Stromal cell of bone marrow (primary cell): ENCODE results near the gene CTSE.
"Not testable (repeated sequence)": the region's sequence is repeated elsewhere in the genome, so short reads cannot be mapped to it uniquely, and the experiment has no call there.

Experiments
- DNase-seq: peaks from one replicate; pipeline ENCODE4 v3.0.0-alpha.2; 2012; ENCODE audit warnings: low read depth

Gene CTSE

GRCh38 chr1:206014601-206015000 is 9.1 kb downstream of the CTSE start:
- no peak for DNase-seq

DNA sequence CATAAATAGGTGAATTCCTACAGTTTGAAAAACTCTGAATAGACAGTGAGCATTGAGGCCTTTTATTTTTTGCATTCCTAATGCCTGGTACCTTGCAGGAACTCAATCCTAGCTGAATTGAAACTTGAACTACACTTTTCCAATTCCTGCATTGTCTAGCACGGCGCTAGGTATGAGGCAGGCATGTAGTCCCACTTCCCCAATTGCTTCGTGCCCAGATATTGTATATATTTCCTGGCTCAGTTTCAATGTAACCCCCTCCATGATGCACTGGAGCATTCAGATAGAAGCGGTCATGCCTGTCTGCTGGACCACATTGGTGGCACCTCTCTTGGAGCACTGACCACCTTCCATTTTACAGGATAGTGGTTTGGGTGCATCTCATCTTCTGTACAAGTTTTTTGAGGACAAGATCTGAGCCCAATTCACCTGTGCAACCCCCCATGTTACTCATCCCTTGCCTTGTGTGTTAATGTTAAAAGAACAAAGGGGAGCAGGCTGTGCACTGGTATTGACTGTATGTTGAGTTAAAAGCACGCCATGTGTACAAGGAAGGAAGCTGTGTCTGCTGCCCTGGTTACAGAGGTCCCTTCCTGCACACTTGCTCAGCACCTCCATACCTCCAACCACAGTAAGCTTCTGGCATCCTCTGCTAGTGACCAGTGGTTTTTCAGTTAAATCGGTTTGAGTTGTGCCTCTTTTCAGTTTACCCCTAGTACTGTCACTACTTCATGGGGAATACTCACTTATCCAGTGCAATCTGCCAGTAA is 10.5 kb downstream of the CTSE start:
- no peak for DNase-seq

DNA sequence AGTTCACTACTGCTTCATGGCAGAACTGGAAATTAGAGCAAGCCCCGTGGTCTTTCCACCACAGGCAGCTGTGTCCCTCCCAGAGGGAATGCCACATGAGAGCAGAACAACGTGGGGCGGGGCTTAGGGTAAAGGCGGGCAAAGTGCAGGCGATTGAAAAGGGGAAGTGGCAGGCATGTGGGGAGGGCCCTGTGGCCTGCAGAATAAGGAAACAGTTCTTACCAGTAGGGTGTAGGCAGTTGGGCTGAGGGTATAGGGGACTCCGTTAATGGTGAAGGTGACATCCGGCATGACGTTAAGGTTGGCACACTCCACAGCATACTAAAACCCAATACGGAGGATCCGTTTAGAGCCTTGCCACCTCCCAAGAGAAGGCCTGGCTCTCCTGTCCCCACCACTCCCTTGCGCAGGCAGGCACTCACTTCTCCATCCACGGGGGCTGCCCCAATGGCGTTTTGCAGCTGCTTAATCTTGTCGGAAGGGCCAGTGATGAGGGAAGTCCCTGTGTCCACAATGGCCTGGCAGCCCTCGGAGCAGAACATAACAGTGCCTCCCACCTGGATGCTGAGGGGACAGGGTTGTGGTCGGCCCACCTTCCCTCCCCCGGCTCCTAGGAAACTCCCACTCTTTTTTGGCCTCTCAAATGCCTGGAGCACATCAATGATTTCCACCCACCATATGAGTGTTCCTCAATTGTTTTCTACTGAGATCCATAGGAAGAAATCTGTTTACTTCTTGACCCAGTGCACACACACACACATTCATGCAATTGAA is 11.4 kb downstream of the CTSE start:
- no peak for DNase-seq

GRCh38 chr1:206011057-206011456 is 12.6 kb downstream of the CTSE start:
- no peak for DNase-seq

- no peak for DNase-seq
Measured at GRCh38 chr1:206010060-206010459, 13.6 kb downstream of the CTSE start.

GRCh38 chr1:206006946-206007345 is 16.7 kb downstream of the CTSE start:
- no peak for DNase-seq

GRCh38 chr1:206005778-206006180 is 17.9 kb downstream of the CTSE start:
- DNase-seq = no peak

DNA sequence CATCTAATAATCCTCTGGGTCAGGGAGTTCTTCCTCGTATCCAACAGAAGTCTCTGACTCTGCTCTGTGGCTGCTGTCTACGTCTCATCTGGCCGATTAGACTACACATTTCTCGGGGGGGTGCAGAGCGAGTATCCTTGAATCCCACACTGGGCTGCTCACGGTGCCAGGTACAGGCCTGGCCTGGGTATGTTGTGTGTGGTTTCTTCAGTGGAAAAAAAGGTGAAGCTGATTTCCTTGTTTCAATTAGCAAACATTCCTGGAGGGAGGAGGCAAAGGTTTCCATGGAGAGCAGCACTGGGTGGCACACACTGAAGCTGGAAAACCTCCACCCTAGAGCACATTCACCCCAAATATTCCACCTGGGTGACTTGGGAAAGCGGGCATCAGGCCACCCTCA is 18.5 kb downstream of the CTSE start:
- DNase-seq = no peak

DNA sequence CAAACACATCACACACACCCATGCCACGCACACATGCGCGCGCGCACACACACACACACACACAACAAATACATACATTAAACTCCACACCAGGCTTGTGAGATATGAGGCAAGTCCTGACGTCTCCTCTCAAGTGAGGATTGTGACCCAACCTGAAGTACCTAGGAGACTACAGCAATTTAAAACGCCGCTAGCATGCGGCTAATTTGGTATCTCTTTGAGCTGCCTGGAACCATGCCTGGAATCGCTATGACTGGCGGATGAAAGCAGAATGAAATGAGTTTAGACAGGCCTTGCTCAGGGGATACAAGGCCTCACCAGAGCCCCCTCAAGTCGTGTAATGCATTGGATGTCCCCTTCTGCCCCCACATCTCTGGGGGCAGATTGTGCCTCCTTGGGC is 18.9 kb downstream of the CTSE start:
- DNase-seq = no peak

DNA sequence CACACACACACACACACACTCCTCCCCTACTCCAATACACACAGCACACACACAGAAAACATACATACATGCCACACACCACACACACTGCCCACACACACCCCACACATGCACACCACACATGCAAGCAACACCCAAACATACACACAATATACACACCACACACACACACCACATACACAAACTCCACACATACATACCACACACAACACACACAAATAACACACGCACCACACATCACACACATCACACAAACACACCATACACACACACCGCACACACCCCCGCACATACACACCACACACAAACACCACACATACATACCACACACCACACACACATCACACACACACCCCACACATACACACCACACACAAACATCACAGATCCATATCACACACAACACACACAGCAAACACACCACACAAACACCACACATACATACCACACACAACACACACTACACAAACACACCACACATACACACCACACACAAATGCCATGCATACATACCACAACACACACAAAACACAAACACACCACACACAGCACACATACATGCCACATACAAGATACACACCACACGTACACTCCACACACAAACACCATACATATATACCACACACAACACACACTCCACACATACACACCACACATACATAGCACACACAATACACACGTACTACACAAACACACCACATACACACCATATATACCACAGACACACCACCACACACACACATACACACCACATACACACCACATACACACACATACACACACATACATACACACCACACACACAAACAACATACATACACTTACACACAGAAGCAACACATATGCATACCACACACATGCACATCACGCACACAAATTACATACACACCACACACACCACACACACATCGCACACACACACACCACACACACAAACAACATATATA is 19.6 kb downstream of the CTSE start:
- DNase-seq = no peak

DNA sequence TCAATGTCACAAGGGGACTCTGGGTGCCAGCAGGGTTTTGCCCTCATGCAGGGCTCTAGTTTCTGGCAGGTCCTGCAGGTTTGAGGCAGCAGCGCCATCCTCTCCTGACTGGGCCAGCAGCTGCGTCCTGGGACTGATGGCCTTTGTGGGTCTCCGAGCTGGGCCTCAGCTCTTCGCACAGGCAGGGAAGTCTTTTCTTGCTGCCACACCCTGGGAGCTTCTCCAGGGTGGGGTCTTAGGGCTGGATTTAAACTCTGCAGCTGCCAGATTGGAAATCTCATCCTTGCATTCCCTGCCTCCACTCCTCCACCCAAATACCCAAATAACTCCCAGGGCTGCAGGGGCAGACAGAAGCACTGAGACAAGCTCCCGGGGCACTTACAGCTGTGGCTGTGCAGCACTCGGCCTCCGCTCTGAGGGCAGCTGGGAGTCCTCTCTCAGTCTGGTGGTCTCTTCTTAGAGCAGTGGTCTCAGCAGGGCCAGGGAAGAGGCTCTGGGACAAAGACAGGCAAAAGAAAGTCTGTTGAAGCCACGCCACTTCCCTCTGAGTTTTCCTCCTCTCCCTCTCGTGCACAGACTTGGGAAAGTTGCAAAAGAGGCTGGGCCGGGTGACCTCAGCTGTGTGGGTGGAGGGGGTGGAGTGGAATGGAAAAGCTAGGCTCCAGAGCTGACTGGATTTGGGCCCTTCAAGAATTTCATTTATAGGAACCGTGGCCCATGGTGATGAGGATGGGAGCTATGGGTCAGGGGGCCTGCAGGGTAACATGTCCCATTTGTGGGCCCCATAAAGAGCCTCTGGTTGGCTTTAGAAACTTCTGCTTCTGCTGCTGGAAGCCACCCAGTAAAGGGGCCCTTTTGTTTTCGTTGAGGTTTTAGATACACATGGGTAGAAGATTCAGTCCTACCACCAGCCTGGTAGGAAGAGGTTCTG is 20.6 kb downstream of the CTSE start, which contains the start of gene RAB7B:
RAB7B (minus strand) TSS at position 525 of the 931 bp plus-strand sequence. CDS start 9,260 bp downstream, outside the sequence.
- DNase-seq = peak; percentile 77

DNA sequence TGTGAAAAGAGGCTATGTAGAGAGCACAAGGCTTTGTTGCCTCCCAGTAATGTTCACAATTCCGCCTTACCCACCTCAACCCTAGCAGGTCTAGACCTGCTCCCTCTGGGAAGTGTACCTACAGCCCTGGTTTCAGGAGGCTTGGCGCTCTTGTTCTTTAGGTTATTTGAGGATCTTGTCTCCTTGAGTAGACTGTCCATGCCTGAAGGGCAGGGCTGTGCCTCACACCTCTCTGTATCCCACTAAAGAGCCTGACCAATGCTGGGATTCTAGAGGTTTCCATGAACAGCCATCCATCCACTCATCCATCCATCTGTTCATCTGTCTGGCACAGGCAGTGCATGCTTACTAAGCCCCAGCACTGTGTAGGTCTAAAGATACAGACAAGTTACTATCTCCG is 21.5 kb downstream of the CTSE start:
- no peak for DNase-seq

- peak; percentile 96 for DNase-seq
Measured at GRCh38 chr1:206001476-206001888, 22.2 kb downstream of the CTSE start.

- no peak for DNase-seq
Measured at GRCh38 chr1:206000641-206001339, 22.9 kb downstream of the CTSE start.

DNA sequence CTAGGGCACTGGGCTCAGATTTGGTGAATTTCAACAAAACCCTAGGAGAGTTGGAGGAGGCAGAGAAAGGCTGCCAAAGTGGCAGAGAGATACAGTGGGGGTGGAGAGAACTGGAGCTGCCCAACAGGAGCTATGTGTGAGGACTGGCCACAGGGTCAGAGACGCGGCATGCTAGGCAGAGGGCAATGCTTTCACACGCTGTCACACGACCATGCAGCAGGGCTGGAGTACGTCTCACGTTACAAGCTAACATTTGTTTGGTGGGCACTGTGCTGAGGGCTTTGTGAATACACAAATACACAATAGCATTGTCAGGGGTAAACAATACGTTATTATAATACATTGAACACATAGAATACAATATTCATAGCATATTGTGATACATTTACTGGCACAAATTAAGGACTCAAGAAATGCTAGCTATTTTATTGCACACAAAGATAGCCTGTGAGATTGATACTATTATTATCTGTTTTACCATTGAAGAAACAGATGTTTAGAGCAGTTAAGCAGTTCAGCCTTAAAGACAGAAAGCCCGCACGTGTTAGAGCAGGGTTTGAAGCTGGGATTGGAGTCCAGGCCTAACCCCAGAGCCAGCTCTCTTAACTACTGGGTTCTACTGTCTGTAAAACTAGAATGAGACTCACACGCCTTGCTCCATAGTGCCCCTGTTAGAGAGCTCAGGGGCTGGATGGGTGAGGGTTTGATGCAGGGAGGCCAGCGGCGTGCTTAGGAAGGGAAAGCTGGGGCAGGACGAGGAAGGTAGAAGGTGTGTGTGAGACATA is 25.0 kb downstream of the CTSE start:
- no peak for DNase-seq

DNA sequence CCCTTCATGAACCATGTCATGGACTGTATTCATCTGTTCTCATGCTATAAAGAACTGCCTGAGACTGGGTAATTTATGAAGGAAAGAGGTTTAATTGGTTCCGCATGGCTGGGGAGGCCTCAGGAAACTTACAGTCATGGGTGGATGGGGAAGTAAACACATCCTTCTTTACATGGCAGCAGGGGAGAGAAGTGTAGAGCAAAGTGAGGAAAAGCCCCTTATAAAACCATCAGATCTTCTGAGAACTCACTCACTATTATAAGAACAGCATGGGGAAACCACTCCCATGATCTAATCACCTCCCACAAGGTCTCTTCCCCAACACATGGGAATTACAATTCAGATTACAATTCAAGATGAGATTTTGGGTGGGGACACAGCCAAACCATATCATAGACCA is 27.1 kb downstream of the CTSE start:
- not testable (repeated sequence) for DNase-seq

GRCh38 chr1:205994346-205994745 is 29.3 kb downstream of the CTSE start:
- no peak for DNase-seq

- no peak for DNase-seq
Measured at GRCh38 chr1:205993068-205993467, 30.6 kb downstream of the CTSE start.

- no peak for DNase-seq
Measured at GRCh38 chr1:205992218-205992882, 31.3 kb downstream of the CTSE start.
